Thyroid gland (tissue), 4 donors: ENCODE measurements around the gene TAF6.

ENCODE experiments used
- CTCF ChIP-seq, 6 experiments: fragments of 200-600 bp in 3 of 6; fragments of 450-650 bp in 3 of 6; sonication (generic) in 3 of 6; IDR thresholded peaks; one replicate each; pipeline ENCODE4 v1.5.1; 2016 to 2019; ENCODE audit warnings: antibody characterized with exemption in 6 of 6, mild to moderate bottlenecking in 2 of 6, inconsistent platforms in 1 of 6, moderate library complexity in 1 of 6
- POLR2A ChIP-seq, 2 donors: fragments of 450-650 bp; IDR thresholded peaks; one replicate each; pipeline ENCODE4 v1.6.1; 2017; ENCODE audit warnings: antibody characterized with exemption in 2 of 2, mild to moderate bottlenecking in 2 of 2, moderate library complexity in 1 of 2

DNA sequence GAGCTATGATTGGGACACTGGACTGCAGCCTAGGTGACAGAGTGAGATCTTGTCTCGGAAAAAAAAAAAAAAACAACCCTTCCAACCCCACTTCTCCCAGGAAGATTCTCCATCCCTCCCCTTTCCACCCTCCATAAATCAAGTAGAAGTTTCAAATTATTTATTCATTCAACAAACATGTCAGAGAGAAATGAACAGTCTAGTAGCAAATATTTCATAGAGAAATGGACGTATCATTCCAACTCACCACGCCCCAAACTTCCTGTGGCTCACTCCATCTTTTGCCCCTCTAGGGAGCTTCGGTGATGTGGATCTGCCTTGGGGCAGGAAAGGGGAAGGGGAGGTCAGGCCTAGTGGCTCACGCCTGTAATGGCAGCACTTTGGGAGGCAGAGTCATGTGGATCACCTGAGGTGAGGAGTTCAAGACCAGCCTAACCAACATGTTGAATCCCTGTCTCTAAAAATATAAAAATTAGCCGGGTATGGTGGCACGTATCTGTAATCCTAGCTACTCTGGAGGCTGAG lies 40.0 kb upstream of the TAF6 start:
- TF ChIP-seq POLR2A (IDR thresholded peaks at IDR 0.05) (no peak), CTCF (IDR thresholded peaks at IDR 0.05) (no peak)
